Muscle of arm (tissue), 12 donors: Measurements from ENCODE around the gene ENPP6. TPM values are rescaled to one million over a fixed set of nuclear protein-coding genes. Genes with fewer than 3 reads are reported as not detected.
"Not testable (repeated sequence)": the region's sequence is repeated elsewhere in the genome, so short reads cannot be mapped to it uniquely, and the experiment has no call there.

ENCODE experiments used
- DNase-seq: peaks from one replicate; pipeline ENCODE4 v3.0.0-alpha.2; 2013
- polyA plus RNA-seq, 12 donors: library from polyadenylated mRNA; unstranded; fragments of 120-200 nt; gene quantifications; one replicate each; pipeline ENCODE4 v1.2.1, GENCODE V29; 2013; ENCODE audit not compliant: insufficient read length in 12 of 12

Gene ENPP6
- polyA plus RNA-seq, 12 donors = 8.6 to 29.4 (median 14.6) TPM; not detected in 1

DNA sequence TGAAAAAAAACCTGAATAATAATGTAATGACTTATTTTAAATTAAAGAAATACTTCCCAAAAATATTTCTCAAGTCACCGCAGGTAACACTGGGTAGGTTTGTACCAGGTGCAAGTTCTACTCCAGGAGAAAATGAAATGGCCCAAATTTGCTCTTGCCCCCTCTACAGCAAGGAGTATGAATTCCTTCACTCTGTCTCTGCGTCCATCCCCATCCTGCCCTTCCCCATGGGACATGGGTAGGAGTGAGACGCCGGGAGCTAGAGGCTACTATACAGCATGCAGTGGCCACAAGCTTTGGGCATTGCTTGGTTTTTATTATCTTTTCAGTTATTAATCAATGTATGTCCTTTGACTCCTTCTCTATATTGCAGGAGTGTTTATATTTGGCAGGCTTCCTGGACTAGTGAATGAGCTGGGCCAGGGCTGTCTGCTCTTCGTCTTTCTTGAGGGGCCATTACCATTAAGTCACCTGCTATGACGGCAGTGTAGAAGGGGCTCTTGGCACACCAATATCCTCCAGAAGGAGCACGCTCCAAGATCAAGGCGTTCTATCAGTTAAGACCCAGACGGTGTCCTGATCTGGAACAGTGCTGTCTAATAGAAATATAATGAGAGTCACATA is 149.6 kb downstream of the ENPP6 start:
- DNase-seq = no peak

- DNase-seq = no peak
These were observed 150.9 kb downstream of the ENPP6 start for GRCh38 chr4:184066584-184067300.

DNA sequence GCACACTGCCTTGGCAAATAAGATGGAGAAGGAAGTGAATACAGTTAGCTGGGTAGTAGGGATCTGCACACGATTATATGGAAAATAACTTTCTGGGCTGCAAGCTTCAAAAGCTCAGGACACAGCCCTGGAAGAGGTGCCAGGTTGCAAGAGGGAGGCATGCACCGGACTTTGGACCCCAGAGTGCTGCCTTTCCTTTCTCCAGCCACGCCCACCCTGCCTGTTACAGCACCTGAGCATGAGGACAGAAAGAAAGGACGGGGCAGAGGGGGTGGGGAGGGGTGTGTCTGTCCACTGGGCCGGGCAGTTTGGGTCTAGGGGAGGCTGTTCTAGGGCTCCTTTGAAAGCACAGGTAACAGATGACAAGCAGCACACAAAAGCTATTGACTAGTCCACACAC is 152.8 kb downstream of the ENPP6 start:
- no peak for DNase-seq

DNA sequence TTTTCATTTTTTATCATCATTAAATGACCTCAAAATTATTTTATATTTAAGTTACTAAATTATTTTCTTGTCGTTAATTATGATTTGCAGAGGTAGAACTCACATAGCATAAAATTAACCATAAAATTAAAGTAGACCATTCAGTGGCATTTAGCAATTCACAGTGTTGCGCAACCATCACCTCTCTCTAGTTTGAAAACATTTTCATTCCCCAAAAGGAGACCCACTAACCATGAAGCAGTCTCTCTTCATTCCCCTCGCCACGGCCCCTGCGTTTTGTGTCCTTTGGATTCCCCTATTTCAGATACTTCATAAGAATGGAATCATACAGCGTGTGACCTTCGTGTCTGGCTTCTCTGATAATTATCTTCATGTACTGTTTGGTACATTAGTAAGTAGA is 154.9 kb downstream of the ENPP6 start:
- no peak for DNase-seq

DNA sequence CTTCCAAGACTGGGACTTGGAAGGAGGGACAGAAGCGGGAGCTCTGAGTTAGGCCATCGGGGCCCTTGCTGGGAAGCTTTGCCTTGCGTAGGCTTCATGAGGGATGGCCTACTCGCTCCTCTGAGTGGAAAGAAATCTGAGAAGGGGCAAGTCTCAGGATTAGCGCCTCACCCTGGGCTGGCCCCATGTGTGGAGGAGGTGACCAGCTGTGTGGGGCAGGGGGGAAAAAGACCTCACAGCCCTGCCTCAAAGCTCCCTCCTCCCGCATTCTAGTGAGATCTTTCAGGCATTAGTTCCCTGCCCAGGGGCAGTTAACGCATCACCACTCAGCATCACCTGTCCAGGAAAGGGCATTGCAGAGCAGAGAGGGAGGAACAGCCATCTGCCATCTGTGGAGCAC is 156.1 kb downstream of the ENPP6 start:
- DNase-seq = no peak

GRCh38 chr4:184059099-184059498 is 158.6 kb downstream of the ENPP6 start:
- no peak for DNase-seq

DNA sequence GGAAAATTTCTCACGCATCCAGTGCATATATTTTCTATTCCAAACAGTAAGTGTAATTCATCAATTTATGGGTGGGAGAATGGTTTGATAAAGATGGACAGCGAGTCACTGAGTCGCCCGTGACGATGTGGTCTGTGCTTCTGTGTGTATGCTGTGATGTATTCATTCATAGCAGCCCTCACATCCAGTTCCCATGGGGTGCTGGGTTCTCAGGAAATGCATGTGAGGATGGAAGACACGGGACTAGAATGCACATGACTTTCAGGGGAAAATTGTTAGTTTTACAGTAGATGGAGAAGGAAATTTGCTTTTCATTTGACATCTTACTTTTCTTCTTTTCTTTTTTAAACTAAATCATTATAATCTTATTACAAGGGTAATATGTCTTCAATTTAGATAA is 159.6 kb downstream of the ENPP6 start:
- no peak for DNase-seq

GRCh38 chr4:184056877-184057276 is 160.8 kb downstream of the ENPP6 start:
- no peak for DNase-seq

- DNase-seq = no peak
These were observed 164.2 kb downstream of the ENPP6 start for GRCh38 chr4:184053434-184053833.

DNA sequence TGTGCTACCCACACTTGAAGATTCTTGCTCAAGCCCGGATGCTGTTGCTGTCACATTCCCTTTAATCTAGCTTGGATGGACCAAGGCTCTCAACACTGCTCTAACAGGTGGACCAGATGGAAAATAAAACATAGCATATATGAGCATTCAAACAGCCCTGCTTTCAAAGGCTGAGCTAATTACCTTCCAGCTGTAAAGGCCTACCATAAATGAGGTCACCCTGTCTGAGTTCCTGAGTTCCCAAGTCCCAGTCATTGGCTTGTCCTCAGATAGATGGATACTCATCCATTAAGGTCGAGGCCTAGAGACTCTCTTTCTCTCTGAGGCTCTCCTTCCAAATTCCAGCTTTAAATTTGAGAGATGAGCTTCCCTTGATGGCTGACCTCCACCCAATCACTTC is 165.1 kb downstream of the ENPP6 start:
- DNase-seq = no peak

- DNase-seq = not testable (repeated sequence)
These were observed 166.4 kb downstream of the ENPP6 start for GRCh38 chr4:184051262-184051661.

DNA sequence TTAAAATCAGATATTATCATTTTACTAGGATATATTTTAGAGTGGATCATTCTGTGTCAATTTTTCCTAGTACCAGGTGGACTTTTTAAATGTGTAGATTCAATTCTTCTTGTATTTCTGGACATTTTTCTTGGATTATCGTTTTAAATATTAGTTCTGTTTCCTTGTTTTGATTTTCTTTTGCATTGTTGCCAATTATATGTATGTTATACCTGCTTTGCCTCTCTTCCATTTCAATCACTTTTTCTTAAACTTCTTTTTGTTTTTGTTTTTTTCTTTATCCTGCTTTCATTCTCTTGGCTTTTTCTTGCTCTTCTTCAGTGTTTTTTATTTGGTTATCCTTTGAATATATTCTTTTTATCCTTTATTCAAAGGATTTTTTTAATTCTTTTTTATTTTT is 171.5 kb downstream of the ENPP6 start:
- no peak for DNase-seq

- no peak for DNase-seq
These were observed 176.5 kb downstream of the ENPP6 start for GRCh38 chr4:184041156-184041555.

GRCh38 chr4:184039963-184040383 is 177.7 kb downstream of the ENPP6 start:
- DNase-seq = no peak
